ENCODE data around the gene ORC6. TPM values are rescaled to one million over a fixed set of nuclear protein-coding genes. Genes with fewer than 3 reads are reported as not detected.

The ORC6 gene
- total RNA-seq, 1 experiment from 2014 or later: 44.2 TPM

GRCh38 chr16:46700048-46700447 lies 10.6 kb downstream of the ORC6 start:
- DNase-seq (ENCODE audit: low spot score): no peak

GRCh38 chr16:46701615-46702014 lies 12.2 kb downstream of the ORC6 start:
- DNase-seq (ENCODE audit: low spot score): no peak

- DNase-seq (ENCODE audit: low spot score): no peak
Measured at GRCh38 chr16:46702030-46702429, 12.6 kb downstream of the ORC6 start.

GRCh38 chr16:46706642-46707041 lies 17.2 kb downstream of the ORC6 start:
- DNase-seq (ENCODE audit: low spot score): no peak

- DNase-seq (ENCODE audit: low spot score): no peak
Measured at GRCh38 chr16:46709469-46710005, 20.1 kb downstream of the ORC6 start.

- no peak for DNase-seq (ENCODE audit: low spot score)
Measured at GRCh38 chr16:46711106-46712058, 21.9 kb downstream of the ORC6 start.

GRCh38 chr16:46712911-46713310 lies 23.5 kb downstream of the ORC6 start:
- no peak for DNase-seq (ENCODE audit: low spot score)

- no peak for DNase-seq (ENCODE audit: low spot score)
Measured at GRCh38 chr16:46713634-46714033, 24.2 kb downstream of the ORC6 start.

- no peak for DNase-seq (ENCODE audit: low spot score)
Measured at GRCh38 chr16:46714797-46715591, 25.5 kb downstream of the ORC6 start.

GRCh38 chr16:46715769-46716305 lies 26.4 kb downstream of the ORC6 start:
- peak; percentile 58 for DNase-seq (ENCODE audit: low spot score)

- DNase-seq (ENCODE audit: low spot score): no peak
Measured at GRCh38 chr16:46717692-46718091, 28.2 kb downstream of the ORC6 start.

GRCh38 chr16:46718214-46718613 lies 28.8 kb downstream of the ORC6 start:
- peak; percentile 29 for DNase-seq (ENCODE audit: low spot score)

- DNase-seq (ENCODE audit: low spot score): no peak
Measured at GRCh38 chr16:46719528-46719927, 30.1 kb downstream of the ORC6 start.

GRCh38 chr16:46720619-46721018 lies 31.2 kb downstream of the ORC6 start:
- DNase-seq (ENCODE audit: low spot score): no peak

GRCh38 chr16:46721885-46722284 lies 32.4 kb downstream of the ORC6 start:
- DNase-seq (ENCODE audit: low spot score): no peak

GRCh38 chr16:46727184-46727583 lies 37.7 kb downstream of the ORC6 start:
- DNase-seq (ENCODE audit: low spot score): no peak

- DNase-seq (ENCODE audit: low spot score): no peak
Measured at GRCh38 chr16:46727630-46728029, 38.2 kb downstream of the ORC6 start.

- no peak for DNase-seq (ENCODE audit: low spot score)
Measured at GRCh38 chr16:46728806-46729205, 39.3 kb downstream of the ORC6 start.

- DNase-seq (ENCODE audit: low spot score): no peak
Measured at GRCh38 chr16:46729326-46729995, 40.0 kb downstream of the ORC6 start.

GRCh38 chr16:46730126-46730525 lies 40.7 kb downstream of the ORC6 start:
- DNase-seq (ENCODE audit: low spot score): no peak
